Subcutaneous abdominal adipose tissue (tissue), 5 donors: ENCODE data around the gene TOR2A.
"Not testable (repeated sequence)": the region's sequence is repeated elsewhere in the genome, so short reads cannot be mapped to it uniquely, and the experiment has no call there.

Source experiments
- H3K27ac ChIP-seq: one replicate; pipeline ENCODE4 v1.7.0; 2013; ENCODE audit warnings: low read depth, mild to moderate bottlenecking, inconsistent platforms, low read length, moderate library complexity
- H3K27me3 ChIP-seq, 5 donors: one replicate each; pipeline ENCODE4 v1.7.0; 2013; ENCODE audit warnings: low read length in 5 of 5, inconsistent platforms in 1 of 5; ENCODE audit not compliant: control insufficient read depth in 5 of 5, insufficient read depth in 4 of 5
- H3K36me3 ChIP-seq, 5 donors: one replicate each; pipeline ENCODE4 v1.7.0; 2013; ENCODE audit warnings: low read length in 5 of 5; ENCODE audit not compliant: control insufficient read depth in 5 of 5, insufficient read depth in 5 of 5
- H3K4me1 ChIP-seq, 5 donors: one replicate each; pipeline ENCODE4 v1.7.0; 2013; ENCODE audit warnings: low read length in 5 of 5, mild to moderate bottlenecking in 3 of 5, moderate library complexity in 1 of 5; ENCODE audit not compliant: control insufficient read depth in 5 of 5, insufficient read depth in 5 of 5
- H3K4me3 ChIP-seq, 5 donors: one replicate each; pipeline ENCODE4 v1.7.0; 2013; ENCODE audit warnings: low read length in 5 of 5, low read depth in 1 of 5
- H3K9ac ChIP-seq, 5 donors: one replicate each; pipeline ENCODE4 v1.7.0; 2013; ENCODE audit warnings: low read length in 5 of 5, mild to moderate bottlenecking in 4 of 5, moderate library complexity in 3 of 5
- H3K9me3 ChIP-seq, 5 donors: one replicate each; pipeline ENCODE4 v1.7.0; 2013; ENCODE audit warnings: low read length in 5 of 5; ENCODE audit not compliant: control insufficient read depth in 5 of 5
- donor health status: healthy.
- donor health status: healthy.
- donor health status: healthy.
- donor health status: healthy.
- donor health status: healthy.

TOR2A gene

GRCh38 chr9:127734747-127735529 is at the start of gene TOR2A:
TSS of gene TOR2A (minus strand) at chr9:127735294. CDS start at chr9:127735270, 24 bp downstream.
- Histone ChIP-seq H3K4me1 (peaks cover 11 to 26% (median 17%) of the 10 kb centered on the region in 5 donors), H3K4me3 (peak within 1 kb of the TSS; percentile 43 to 76 (median 71)), H3K9me3 (no peaks in the 10 kb centered on the region), H3K36me3 (peaks cover 0 to 54% (median 37%) of the 10 kb centered on the region in 5 donors), H3K9ac (peak within 1 kb of the TSS in 4 of 5 donors; percentile 59 to 79 (median 72)), H3K27me3 (no peaks in the 10 kb centered on the region), H3K27ac (peak within 1 kb of the TSS; percentile 81)

GRCh38 chr9:127783111-127784008 is 48.3 kb upstream of the TOR2A start:
- H3K4me1 ChIP-seq = peaks cover 16 to 70% (median 60%) of the 10 kb centered on the region in 5 donors
- peak overlapping the region; percentile 50 for H3K27ac ChIP-seq
- H3K36me3 ChIP-seq = peaks cover 0 to 15% (median 14%) of the 10 kb centered on the region in 5 donors

GRCh38 chr9:127781806-127782205 is 46.7 kb upstream of the TOR2A start:
- Histone ChIP-seq H3K4me1 (peaks cover 12 to 62% (median 53%) of the 10 kb centered on the region in 5 donors), H3K36me3 (no peaks in the 10 kb centered on the region), H3K27me3 (no peaks in the 10 kb centered on the region), H3K9me3 (no peaks in the 10 kb centered on the region), H3K4me3 (no peak overlapping the region), H3K9ac (no peak overlapping the region), H3K27ac (no peak overlapping the region)

More at GRCh38 chr9:127783111-127784008, 48.3 kb upstream of the TOR2A start:
- H3K9ac ChIP-seq = peak overlapping the region in 2 of 5 donors; percentile 41 to 54
- H3K27me3 ChIP-seq = no peaks in the 10 kb centered on the region
- H3K4me3 ChIP-seq = no peak overlapping the region
- no peaks in the 10 kb centered on the region for H3K9me3 ChIP-seq

GRCh38 chr9:127780909-127781308 is 45.8 kb upstream of the TOR2A start:
- H3K4me3 ChIP-seq, H3K27ac ChIP-seq, H3K36me3 ChIP-seq, H3K27me3 ChIP-seq, H3K9me3 ChIP-seq: not testable (repeated sequence)
- peaks cover 12 to 64% (median 56%) of the 10 kb centered on the region in 5 donors for H3K4me1 ChIP-seq
- peak overlapping the region in 1 of 5 donors; percentile 30 for H3K9ac ChIP-seq

- Histone ChIP-seq H3K27ac (peak overlapping the region; percentile 17), H3K36me3 (no peaks in the 10 kb centered on the region), H3K4me1 (peaks cover 12 to 64% (median 56%) of the 10 kb centered on the region in 5 donors), H3K4me3 (no peak overlapping the region), H3K27me3 (no peaks in the 10 kb centered on the region), H3K9me3 (no peaks in the 10 kb centered on the region), H3K9ac (peak overlapping the region in 4 of 5 donors; percentile 11 to 56 (median 25))
Observed at GRCh38 chr9:127780126-127780885, 45.2 kb upstream of the TOR2A start.

- H3K27ac ChIP-seq = peak overlapping the region; percentile 67
- peak overlapping the region in 1 of 5 donors; percentile 21 for H3K4me3 ChIP-seq
- H3K27me3 ChIP-seq = no peaks in the 10 kb centered on the region
- H3K36me3 ChIP-seq = no peaks in the 10 kb centered on the region
- H3K9ac ChIP-seq = peak overlapping the region in 2 of 5 donors; percentile 38 to 56
- no peaks in the 10 kb centered on the region for H3K9me3 ChIP-seq
- peaks cover 12 to 59% (median 51%) of the 10 kb centered on the region in 5 donors for H3K4me1 ChIP-seq
Observed at GRCh38 chr9:127779136-127779981, 44.3 kb upstream of the TOR2A start.

- Histone ChIP-seq H3K27me3 (no peaks in the 10 kb centered on the region), H3K36me3 (no peaks in the 10 kb centered on the region), H3K9me3 (no peaks in the 10 kb centered on the region), H3K9ac (peak within 1 kb of the TSS in 3 of 5 donors; percentile 38 to 56 (median 48)), H3K4me3 (peak within 1 kb of the TSS; percentile 12 to 58 (median 50)), H3K27ac (peak within 1 kb of the TSS; percentile 67), H3K4me1 (peaks cover 12 to 50% (median 42%) of the 10 kb centered on the region in 5 donors)
Observed at GRCh38 chr9:127778280-127779135, 43.4 kb upstream of the TOR2A start, which contains the start of gene SH2D3C. TSS of gene SH2D3C (minus strand) at chr9:127778666. CDS start at chr9:127778627, 39 bp downstream.

- peaks cover 10 to 40% (median 33%) of the 10 kb centered on the region in 5 donors for H3K4me1 ChIP-seq
- H3K9me3 ChIP-seq = no peaks in the 10 kb centered on the region
- no peaks in the 10 kb centered on the region for H3K27me3 ChIP-seq
- H3K27ac ChIP-seq = no peak overlapping the region
- H3K4me3 ChIP-seq = peak overlapping the region in 4 of 5 donors; percentile 47 to 58 (median 52)
- peak overlapping the region in 1 of 5 donors; percentile 38 for H3K9ac ChIP-seq
- H3K36me3 ChIP-seq = no peaks in the 10 kb centered on the region
Observed at GRCh38 chr9:127777368-127777980, 42.4 kb upstream of the TOR2A start.
